Activated CD4-positive, CD25-positive, alpha-beta regulatory T cell treated with anti-CD3 and anti-CD28 coated beads, Interleukin-2, amount 50 U/mL, for 72 hours (primary cell): ENCODE data around the gene TRRAP.

Source experiments
- DNase-seq: peaks from one replicate; pipeline ENCODE4 v3.0.0; 2021

The TRRAP gene

GRCh38 chr7:98956469-98956868, 78.1 kb downstream of the TRRAP start:
- no peak for DNase-seq

GRCh38 chr7:98956937-98957336, 78.6 kb downstream of the TRRAP start:
- DNase-seq: no peak

GRCh38 chr7:98957766-98958165, 79.4 kb downstream of the TRRAP start:
- DNase-seq: no peak

- no peak for DNase-seq
Measured at GRCh38 chr7:98958968-98959367, 80.6 kb downstream of the TRRAP start.

- no peak for DNase-seq
Measured at GRCh38 chr7:98963305-98963704, 85.0 kb downstream of the TRRAP start.

GRCh38 chr7:98964596-98964995, 86.3 kb downstream of the TRRAP start:
- DNase-seq: no peak

- DNase-seq: no peak
Measured at GRCh38 chr7:98968621-98969020, 90.3 kb downstream of the TRRAP start.

GRCh38 chr7:98969386-98969785, 91.1 kb downstream of the TRRAP start:
- no peak for DNase-seq

- DNase-seq: no peak
Measured at GRCh38 chr7:98970016-98970615, 91.8 kb downstream of the TRRAP start.

- DNase-seq: no peak
Measured at GRCh38 chr7:98970805-98971204, 92.5 kb downstream of the TRRAP start.

- no peak for DNase-seq
Measured at GRCh38 chr7:98974205-98974604, 95.9 kb downstream of the TRRAP start.

- no peak for DNase-seq
Measured at GRCh38 chr7:98974906-98975816, 96.8 kb downstream of the TRRAP start.

- DNase-seq: no peak
Measured at GRCh38 chr7:98976396-98977185, 98.3 kb downstream of the TRRAP start.

GRCh38 chr7:98978672-98979071, 100.3 kb downstream of the TRRAP start:
- no peak for DNase-seq

GRCh38 chr7:98981701-98982100, 103.4 kb downstream of the TRRAP start:
- no peak for DNase-seq

- no peak for DNase-seq
Measured at GRCh38 chr7:98982686-98983085, 104.4 kb downstream of the TRRAP start.

- DNase-seq: no peak
Measured at GRCh38 chr7:98984126-98984525, 105.8 kb downstream of the TRRAP start.

GRCh38 chr7:98985406-98985805, 107.1 kb downstream of the TRRAP start:
- no peak for DNase-seq

GRCh38 chr7:98985945-98986344, 107.6 kb downstream of the TRRAP start:
- DNase-seq: no peak

- no peak for DNase-seq
Measured at GRCh38 chr7:98988641-98989040, 110.3 kb downstream of the TRRAP start.

- no peak for DNase-seq
Measured at GRCh38 chr7:98990356-98990755, 112.0 kb downstream of the TRRAP start.

- DNase-seq: no peak
Measured at GRCh38 chr7:98991141-98991540, 112.8 kb downstream of the TRRAP start.

GRCh38 chr7:98992076-98992475, 113.7 kb downstream of the TRRAP start:
- DNase-seq: no peak
